GM19324 (cell line): ENCODE data around the gene BYSL.

Experiments used
- ATAC-seq: cut with Tn5 transposase; IDR thresholded peaks from one replicate; pipeline ENCODE4 v1.9.1; 2021; ENCODE audit warnings: mild to moderate bottlenecking, moderate library complexity; ENCODE audit not compliant: unreplicated experiment, low FRiP score

BYSL gene

GRCh38 chr6:41972826-41973225, 51.5 kb downstream of the BYSL start:
- no peak for ATAC-seq

- ATAC-seq, result no peak
Measured at GRCh38 chr6:41974281-41974825, 53.1 kb downstream of the BYSL start.

GRCh38 chr6:41975276-41975675, 54.0 kb downstream of the BYSL start:
- no peak for ATAC-seq

- ATAC-seq, result no peak
Measured at GRCh38 chr6:41976794-41977484, 55.6 kb downstream of the BYSL start.
